Activated T-cell treated with anti-CD3 and anti-CD28 coated beads, Interleukin-2, amount 50 U/mL, for 1 hour (primary cell): ENCODE results near the gene CLCN3.
A peak's percentile ranks its signal among the peaks of the same experiment; 100 is the strongest.
"Not testable (repeated sequence)": the region's sequence is repeated elsewhere in the genome, so short reads cannot be mapped to it uniquely, and the experiment has no call there.

ENCODE experiments used
- DNase-seq: peaks from one replicate; pipeline ENCODE4 v3.0.0-alpha.2; 2020

The CLCN3 gene

DNA sequence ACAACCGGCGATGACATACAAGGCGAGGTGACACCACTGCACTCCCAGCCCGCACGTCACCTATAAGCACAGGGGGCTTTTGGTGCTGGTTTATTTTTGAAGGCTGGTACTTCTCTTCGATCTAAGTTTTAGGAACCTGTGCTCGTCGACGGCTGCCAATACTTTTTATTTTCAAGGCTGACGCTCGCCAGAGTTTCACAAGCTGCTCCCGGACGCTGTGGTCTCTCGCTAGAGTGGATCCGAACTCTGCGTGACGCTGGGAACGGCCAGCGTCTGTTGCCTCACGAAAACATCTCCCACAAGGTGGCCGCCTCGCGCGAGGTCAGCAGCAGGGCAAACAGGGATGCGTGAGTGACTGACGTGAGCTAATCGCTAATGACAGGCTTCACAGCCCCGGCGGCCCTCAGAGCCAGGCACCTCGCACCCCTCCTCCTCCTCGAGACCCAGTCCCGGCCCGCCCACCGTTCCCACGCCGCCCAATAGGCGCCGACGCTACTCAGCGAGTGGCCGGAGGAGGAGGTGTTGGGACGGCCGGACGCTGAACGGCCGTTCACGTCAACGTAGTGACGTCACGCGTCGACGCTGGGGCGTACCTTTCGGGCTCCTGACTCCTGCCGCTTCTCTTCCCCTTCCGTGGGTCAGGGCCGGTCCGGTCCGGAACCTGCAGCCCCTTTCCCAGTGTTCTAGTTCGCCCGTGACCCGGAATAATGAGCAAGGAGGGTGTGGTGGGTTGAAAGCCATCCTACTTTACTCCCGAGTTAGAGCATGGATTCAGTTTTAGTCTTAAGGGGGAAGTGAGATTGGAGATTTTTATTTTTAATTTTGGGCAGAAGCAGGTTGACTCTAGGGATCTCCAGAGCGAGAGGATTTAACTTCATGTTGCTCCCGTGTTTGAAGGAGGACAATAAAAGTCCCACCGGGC, at the start of gene CLCN3:
Gene CLCN3, plus strand, starts transcription at position 621 of the 922 bp plus-strand sequence. CDS start 15,351 bp downstream, outside the sequence.
- peak; percentile 86 for DNase-seq

DNA sequence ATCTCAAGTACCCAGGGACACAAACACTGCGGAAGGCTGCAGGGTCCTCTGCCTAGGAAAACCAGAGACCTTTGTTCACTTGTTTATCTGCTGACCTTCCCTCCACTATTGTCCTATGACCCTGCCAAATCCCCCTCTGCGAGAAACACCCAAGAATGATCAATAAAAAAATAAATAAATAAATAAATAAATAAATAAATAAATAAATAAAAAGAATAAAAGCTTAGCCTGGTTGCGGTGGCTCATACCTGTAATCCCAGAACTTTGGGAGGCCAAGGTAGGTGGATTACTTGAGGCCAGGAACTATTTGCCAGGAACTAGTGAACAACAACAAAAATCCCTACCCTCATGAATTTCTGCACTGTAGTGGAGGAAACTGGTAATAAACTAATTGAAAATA, 49.4 kb upstream of the CLCN3 start:
- DNase-seq, result not testable (repeated sequence)

DNA sequence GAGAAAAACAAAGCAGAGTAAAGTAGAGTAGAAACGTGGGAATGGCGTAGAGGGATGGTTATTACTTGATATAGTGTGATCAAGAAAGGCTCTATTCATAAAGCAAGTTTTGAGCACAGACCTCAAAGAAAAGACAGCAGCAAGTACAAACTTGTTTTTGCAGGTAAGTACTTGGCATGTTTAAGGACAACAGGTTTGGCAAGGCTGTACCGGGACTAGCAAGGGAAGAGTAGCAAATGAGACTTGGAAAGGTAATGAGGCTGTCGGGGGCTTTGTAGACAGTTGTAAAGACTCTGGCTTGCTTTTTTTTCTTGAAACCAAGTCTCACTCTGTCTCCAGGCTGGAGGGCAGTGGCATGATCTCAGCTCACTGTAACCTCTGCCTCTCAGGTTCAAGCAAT, 48.9 kb upstream of the CLCN3 start:
- DNase-seq, result no peak

DNA sequence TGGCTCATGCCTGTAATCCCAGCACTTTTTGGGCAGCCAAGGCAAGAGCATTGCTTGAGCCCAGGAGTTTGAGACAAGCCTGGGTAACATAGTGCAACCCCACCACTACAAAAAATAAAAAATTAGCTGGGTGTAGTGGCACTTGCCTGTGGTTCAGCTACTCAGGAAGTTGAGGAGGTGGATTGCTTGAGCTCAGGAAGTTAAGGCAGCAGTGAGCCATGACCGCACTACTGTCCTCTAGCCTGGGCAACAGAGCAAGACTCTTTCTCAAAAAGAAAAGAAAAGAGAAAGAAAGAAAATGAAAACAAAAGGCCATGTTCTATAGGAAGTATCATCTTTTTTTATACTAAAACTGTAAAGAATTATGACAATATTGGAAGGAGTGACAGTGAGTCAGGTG, 46.5 kb upstream of the CLCN3 start:
- DNase-seq, result no peak

- no peak for DNase-seq
Observed at GRCh38 chr4:169582203-169582602, 38.2 kb upstream of the CLCN3 start.

DNA sequence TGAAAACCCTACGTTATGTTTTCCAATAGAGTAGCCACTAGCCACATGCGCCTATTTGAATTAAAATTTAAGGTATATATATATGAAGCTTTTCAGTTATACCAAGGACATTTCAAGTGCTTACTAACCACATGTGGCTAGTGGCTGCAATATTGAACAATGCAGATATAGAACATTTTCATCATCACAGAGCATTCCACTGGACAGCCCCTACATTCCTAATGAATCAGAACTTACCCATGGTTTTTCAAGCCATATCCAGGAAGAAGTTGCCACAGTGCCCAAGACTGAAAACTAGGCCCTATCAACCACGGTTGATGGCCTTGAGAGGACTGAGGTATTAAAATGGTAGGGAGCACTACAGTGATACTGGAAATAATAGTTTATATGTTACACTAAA, 37.7 kb upstream of the CLCN3 start:
- DNase-seq, result no peak

GRCh38 chr4:169583563-169583962, 36.8 kb upstream of the CLCN3 start:
- no peak for DNase-seq

- no peak for DNase-seq
Observed at GRCh38 chr4:169593050-169593560, 27.3 kb upstream of the CLCN3 start.

DNA sequence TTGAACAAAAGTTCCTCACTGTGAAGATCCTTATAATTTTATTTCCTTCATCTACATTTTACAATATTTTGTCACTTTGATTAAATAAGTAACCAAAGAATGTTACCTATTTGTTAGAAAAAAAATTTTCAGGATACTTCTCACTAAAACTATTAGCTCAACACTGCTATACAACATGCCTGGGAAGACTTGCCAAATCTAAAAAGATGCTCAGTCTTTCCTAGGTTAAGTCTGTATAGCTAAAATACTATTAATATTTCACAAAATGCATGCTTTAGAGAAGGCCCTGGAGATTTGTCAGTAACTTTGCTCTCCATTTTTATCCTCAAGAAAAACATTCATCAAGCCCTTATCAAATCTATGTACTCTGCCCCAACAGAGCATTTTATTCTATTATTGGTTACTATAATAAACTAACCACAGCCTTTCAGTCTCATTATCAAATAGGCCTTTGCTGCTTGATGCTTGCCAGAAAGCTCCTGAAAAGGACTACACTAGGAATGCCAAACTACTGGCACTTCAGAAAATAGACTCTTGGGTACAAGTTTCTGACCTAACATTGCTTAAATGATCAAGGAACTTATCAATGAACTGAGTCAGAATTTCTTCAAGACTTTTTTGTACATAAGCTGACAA, 25.7 kb upstream of the CLCN3 start:
- DNase-seq, result no peak

GRCh38 chr4:169601016-169601771, 19.2 kb upstream of the CLCN3 start:
- DNase-seq, result no peak

DNA sequence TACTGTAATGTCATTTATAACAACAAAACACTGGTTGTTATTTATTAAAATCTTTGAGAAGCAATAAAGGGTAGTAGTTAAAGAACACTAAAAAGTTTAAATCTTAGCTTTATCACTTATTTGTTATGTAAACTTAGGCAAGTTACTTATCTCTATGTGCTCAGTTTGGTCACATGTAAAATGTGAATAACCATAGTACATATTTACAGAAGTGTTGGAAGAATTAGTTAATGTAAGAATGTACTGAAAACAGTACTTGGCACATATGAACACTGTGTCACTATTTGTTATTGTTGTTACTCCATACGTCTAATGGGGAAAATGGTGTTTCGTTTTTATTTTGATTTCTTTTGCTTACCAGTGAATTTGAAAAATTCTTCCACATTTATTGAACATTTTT, 17.1 kb upstream of the CLCN3 start:
- DNase-seq, result no peak

DNA sequence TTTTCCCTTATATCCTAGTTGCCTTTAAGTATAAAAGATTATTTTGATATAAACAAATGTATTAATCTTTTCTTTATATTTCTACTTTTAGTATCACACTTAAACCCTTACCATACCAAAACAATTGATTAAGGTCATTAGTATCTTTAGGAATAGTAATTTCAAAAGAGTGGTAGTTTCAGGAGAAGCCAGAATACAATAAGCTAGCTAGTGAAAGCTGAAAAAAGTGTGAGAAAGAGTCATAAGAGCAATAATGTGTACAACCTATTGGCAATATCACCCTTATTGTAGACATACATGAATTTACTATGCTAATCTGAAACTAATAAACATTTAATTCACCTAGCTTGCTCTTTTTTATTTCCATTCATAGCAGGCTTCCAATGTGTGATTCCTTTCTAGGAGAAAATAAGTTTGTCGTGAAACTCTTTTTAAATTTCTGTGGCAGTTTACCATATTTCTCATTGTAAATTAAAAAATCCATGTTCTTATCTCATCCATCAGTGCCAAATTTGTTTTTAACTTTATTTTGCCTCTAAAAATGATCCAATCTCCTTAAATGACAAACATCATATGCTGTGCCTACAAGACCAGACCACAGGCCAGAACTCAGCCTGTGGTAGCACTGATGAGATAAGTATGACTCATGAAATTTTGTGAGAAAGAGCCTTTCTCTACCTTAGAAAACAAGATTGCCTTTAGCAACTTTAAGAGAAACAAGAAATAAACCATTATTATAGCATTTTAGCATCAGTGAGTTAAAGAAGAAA, 16.1 kb upstream of the CLCN3 start:
- no peak for DNase-seq

GRCh38 chr4:169604903-169605331, 15.5 kb upstream of the CLCN3 start:
- no peak for DNase-seq

DNA sequence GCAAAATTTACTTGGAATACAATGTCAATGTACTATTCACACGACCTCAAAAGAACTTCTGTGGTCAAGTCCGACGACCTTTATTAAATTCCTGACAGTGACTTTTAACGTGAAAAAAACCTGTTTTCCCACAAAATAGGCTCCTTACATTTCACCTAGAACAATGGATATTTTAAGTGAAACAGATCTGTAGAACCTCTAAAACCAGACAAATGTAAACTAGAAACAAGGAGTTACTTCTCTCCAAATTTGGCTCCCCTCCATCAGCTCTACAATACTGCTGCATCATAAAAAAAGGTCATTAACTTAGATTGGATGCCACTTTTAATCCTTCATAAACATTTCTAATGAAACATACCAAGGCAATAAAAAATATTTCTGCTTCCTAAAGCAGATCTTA, 9.2 kb upstream of the CLCN3 start:
- DNase-seq, result no peak

- DNase-seq, result peak; percentile 87
Observed at GRCh38 chr4:169611991-169612870, 8.1 kb upstream of the CLCN3 start, which contains the start of gene NEK1. Gene NEK1, minus strand, starts transcription at chr4:169612583. Its CDS starts 9,953 bp downstream, at chr4:169602630.

- DNase-seq, result peak; percentile 78
Observed at GRCh38 chr4:169612871-169613859, 7.2 kb upstream of the CLCN3 start.

DNA sequence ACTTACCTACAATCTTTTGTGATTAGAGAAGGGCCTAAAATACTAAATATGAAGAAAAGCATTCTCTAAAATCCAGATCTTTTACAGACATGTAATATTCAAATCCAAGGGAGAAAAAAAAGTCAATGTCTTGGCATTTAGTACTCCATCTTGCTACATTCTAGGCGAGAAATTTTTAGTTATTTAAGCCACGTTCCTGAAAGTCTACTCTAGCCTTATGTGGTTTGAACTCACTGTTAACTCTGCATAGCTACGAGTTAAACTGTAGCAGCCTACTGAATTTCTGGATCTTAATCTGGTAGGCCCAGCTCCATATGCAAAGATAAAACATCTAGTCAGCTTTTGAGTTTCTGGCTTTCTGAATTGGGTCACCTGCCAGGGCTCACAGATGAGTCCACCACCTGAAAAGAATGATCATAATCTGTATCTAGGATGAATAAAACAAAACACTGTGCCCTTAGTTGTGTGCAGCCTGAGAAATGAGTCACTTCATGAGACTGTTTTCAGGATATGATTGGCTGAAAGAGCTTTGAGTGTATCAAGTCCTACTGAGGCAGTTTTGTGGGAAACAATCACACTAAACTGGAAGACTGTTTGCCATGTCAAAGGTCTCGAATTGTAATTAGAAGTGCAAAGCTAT, 4.8 kb upstream of the CLCN3 start:
- DNase-seq, result no peak

DNA sequence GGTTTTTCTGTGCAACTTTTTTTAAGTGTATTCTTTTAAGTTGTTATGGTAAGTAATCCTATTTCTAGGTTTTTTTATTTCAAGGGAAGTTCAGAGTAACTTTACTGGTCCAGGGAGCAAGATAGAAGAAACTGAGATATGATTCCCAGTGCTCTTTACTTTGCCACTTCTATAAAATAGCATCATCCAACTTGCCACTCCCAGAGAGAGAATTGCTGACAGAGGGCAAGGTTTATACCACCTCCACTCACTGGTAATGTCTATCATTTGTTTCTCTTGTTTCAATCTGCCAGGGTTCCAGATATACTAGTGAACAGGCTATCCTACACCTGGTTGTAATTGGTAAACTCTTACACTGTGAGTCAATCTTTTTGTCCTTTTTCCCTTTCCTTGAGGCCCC, 3.5 kb upstream of the CLCN3 start:
- no peak for DNase-seq

GRCh38 chr4:169617306-169617705, 3.1 kb upstream of the CLCN3 start:
- no peak for DNase-seq
